Measurements from ENCODE around the gene CFAP157.

Gene CFAP157

DNA sequence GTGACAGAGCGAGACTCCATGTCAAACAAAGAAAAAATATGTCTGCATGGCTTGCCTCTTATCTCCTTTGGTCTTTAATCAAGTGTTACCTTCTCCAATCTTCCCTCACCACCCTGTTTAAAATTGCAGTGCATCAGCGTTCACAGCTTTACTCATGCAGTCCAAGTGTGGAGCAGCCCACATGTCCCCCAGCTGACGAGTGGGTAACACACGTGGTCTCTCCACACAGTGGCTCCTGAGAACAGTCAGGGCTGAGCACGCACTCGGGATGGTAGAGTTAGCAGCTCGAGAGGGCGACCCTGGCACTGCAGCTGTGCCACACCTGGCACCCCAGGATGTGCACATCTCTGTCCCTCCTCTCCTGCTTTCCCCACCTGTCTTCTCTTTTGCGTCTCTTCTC is 25.9 kb upstream of the CFAP157 start:
- H3K27me3 ChIP-seq (ENCODE audit: low read length): no peaks in the 10 kb centered on the region
- no peaks in the 10 kb centered on the region for H3K79me2 ChIP-seq (ENCODE audit: insufficient read depth, low read length)
- no peaks in the 10 kb centered on the region for H3K9me2 ChIP-seq (replicated peaks; ENCODE audit: insufficient read depth, low read length)
- no peaks in the 10 kb centered on the region for H4K20me1 ChIP-seq (ENCODE audit: low read depth, low read length)
- no peaks in the 10 kb centered on the region for H3K9me3 ChIP-seq (ENCODE audit: insufficient read depth, low read length)
- no peak overlapping the region for H3K4me3 ChIP-seq (ENCODE audit: insufficient read depth, low read length, poor library complexity, severe bottlenecking)
- H3K36me3 ChIP-seq (ENCODE audit: low read length): no peaks in the 10 kb centered on the region
- no peak overlapping the region for H3K9ac ChIP-seq (ENCODE audit: low read length)
- H2AFZ ChIP-seq (ENCODE audit: low read depth, low read length, severe bottlenecking): no peak overlapping the region
- H3K4me2 ChIP-seq (ENCODE audit: low read depth, low read length, poor library complexity, severe bottlenecking): no peak overlapping the region
- H3K27ac ChIP-seq (ENCODE audit: low read depth, low read length): no peak overlapping the region
- H3F3A ChIP-seq (ENCODE audit: insufficient read depth): no peaks in the 10 kb centered on the region
- no peak for TF ChIP-seq EZH2phosphoT487 (conservative IDR thresholded peaks at IDR 0.05; ENCODE audit: low read length)

DNA sequence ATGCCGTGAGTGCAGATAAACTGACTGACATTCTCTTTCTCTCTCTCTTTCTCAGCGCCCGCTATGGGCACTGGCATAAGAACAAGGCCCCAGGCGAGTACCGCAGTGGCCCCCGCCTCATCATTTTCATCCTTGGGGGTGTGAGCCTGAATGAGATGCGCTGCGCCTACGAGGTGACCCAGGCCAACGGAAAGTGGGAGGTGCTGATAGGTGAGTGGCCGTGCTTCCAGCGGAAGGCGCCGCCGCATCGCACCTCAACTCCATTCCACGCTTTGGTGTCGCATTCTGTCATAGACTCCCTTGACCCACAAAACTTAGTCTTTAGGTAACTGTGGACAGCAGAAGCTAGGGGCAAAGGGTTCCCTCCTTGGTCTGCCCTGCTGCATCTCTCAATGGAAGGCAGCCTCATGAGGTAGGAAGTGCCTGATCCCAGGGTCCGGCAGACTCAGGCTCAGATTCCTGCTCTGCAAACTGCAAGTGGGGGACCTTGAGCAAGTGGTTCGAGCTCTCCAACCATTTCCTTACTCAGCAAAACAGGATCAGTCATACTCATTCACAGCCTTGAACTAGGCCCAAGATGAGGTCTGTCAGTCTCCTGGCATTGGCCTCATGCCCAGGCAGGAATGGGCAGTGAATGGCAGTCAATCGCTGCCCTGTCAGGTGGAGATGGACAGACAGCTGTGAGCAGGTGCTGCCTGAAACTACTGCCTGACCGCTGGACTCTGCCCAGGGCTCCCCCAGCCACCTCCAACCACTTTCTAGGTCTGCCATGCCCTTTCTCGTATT is 24.2 kb upstream of the CFAP157 start:
- no peaks in the 10 kb centered on the region for H3K79me2 ChIP-seq (ENCODE audit: insufficient read depth, low read length)
- no peak overlapping the region for H3K27ac ChIP-seq (ENCODE audit: low read depth, low read length)
- H4K20me1 ChIP-seq (ENCODE audit: low read depth, low read length): no peaks in the 10 kb centered on the region
- H3F3A ChIP-seq (ENCODE audit: insufficient read depth): no peaks in the 10 kb centered on the region
- H3K9me2 ChIP-seq (replicated peaks; ENCODE audit: insufficient read depth, low read length): no peaks in the 10 kb centered on the region
- H3K4me3 ChIP-seq (ENCODE audit: insufficient read depth, low read length, poor library complexity, severe bottlenecking): no peak overlapping the region
- H2AFZ ChIP-seq (ENCODE audit: low read depth, low read length, severe bottlenecking): no peak overlapping the region
- no peaks in the 10 kb centered on the region for H3K9me3 ChIP-seq (ENCODE audit: insufficient read depth, low read length)
- TF ChIP-seq, protein P1, sequence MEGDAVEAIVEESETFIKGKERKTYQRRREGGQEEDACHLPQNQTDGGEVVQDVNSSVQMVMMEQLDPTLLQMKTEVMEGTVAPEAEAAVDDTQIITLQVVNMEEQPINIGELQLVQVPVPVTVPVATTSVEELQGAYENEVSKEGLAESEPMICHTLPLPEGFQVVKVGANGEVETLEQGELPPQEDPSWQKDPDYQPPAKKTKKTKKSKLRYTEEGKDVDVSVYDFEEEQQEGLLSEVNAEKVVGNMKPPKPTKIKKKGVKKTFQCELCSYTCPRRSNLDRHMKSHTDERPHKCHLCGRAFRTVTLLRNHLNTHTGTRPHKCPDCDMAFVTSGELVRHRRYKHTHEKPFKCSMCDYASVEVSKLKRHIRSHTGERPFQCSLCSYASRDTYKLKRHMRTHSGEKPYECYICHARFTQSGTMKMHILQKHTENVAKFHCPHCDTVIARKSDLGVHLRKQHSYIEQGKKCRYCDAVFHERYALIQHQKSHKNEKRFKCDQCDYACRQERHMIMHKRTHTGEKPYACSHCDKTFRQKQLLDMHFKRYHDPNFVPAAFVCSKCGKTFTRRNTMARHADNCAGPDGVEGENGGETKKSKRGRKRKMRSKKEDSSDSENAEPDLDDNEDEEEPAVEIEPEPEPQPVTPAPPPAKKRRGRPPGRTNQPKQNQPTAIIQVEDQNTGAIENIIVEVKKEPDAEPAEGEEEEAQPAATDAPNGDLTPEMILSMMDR (IDR thresholded peaks at IDR 0.05; ENCODE audit: insufficient read depth, low read length, poor library complexity, severe bottlenecking): no peak
- TF ChIP-seq EZH2phosphoT487 (conservative IDR thresholded peaks at IDR 0.05; ENCODE audit: low read length): no peak
- no peaks in the 10 kb centered on the region for H3K36me3 ChIP-seq (ENCODE audit: low read length)
- no peak overlapping the region for H3K9ac ChIP-seq (ENCODE audit: low read length)
- no peaks in the 10 kb centered on the region for H3K27me3 ChIP-seq (ENCODE audit: low read length)
- no peak overlapping the region for H3K4me2 ChIP-seq (ENCODE audit: low read depth, low read length, poor library complexity, severe bottlenecking)

DNA sequence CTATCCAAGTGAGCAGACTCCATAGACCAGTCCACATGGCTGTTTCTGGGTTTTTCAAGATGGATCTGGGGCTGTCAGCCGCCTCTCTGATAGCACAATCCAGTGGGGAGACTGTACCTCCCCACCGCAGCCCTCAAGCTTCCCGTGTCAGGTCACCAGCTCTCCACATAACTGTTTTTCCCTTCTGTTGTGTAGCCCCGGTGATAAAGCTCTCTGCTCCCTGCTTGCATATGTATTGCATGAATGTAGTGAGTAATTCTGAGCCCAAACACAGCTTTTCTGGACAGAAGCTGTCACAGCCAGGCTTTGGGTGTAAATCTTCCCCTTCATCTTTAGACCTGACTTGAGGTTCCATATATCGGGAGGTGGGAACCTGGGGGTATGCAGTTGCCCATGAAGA is 23.1 kb upstream of the CFAP157 start:
- H3K9ac ChIP-seq (ENCODE audit: low read length): no peak overlapping the region
- H3K9me3 ChIP-seq (ENCODE audit: insufficient read depth, low read length): no peaks in the 10 kb centered on the region
- H3K4me2 ChIP-seq (ENCODE audit: low read depth, low read length, poor library complexity, severe bottlenecking): no peak overlapping the region
- no peak overlapping the region for H2AFZ ChIP-seq (ENCODE audit: low read depth, low read length, severe bottlenecking)
- H3F3A ChIP-seq (ENCODE audit: insufficient read depth): no peaks in the 10 kb centered on the region
- H4K20me1 ChIP-seq (ENCODE audit: low read depth, low read length): no peaks in the 10 kb centered on the region
- H3K79me2 ChIP-seq (ENCODE audit: insufficient read depth, low read length): no peaks in the 10 kb centered on the region
- H3K9me2 ChIP-seq (replicated peaks; ENCODE audit: insufficient read depth, low read length): no peaks in the 10 kb centered on the region
- no peak overlapping the region for H3K27ac ChIP-seq (ENCODE audit: low read depth, low read length)
- H3K4me3 ChIP-seq (ENCODE audit: insufficient read depth, low read length, poor library complexity, severe bottlenecking): no peak overlapping the region
- TF ChIP-seq, protein P1 (IDR thresholded peaks at IDR 0.05; ENCODE audit: insufficient read depth, low read length, poor library complexity, severe bottlenecking): no peak
- TF ChIP-seq EZH2phosphoT487 (conservative IDR thresholded peaks at IDR 0.05; ENCODE audit: low read length): no peak
- H3K36me3 ChIP-seq (ENCODE audit: low read length): no peaks in the 10 kb centered on the region
- no peaks in the 10 kb centered on the region for H3K27me3 ChIP-seq (ENCODE audit: low read length)

DNA sequence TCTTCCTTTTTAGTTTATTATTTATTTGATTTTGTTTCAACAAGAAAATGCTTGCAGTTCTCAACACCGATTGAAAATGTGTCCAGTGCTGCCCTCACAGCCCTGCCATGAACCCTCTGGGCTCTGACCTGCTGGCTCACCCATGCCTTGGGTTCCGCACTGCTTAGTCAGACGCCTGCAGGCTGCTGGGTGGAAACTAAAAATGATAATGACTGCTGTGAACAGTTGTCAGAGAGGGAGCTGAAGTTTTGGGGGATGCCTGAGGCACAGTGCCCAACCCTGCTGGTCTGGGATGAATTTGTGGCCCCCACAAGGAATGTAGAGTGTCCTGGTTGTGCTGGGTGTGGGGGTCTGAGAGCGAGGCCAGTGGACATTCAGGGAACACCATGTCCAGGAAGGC is 22.2 kb upstream of the CFAP157 start:
- H2AFZ ChIP-seq (ENCODE audit: low read depth, low read length, severe bottlenecking): no peak overlapping the region
- no peak overlapping the region for H3K4me2 ChIP-seq (ENCODE audit: low read depth, low read length, poor library complexity, severe bottlenecking)
- H3K9me2 ChIP-seq (replicated peaks; ENCODE audit: insufficient read depth, low read length): no peaks in the 10 kb centered on the region
- no peak for TF ChIP-seq EZH2phosphoT487 (conservative IDR thresholded peaks at IDR 0.05; ENCODE audit: low read length)
- TF ChIP-seq, protein P1 (IDR thresholded peaks at IDR 0.05; ENCODE audit: insufficient read depth, low read length, poor library complexity, severe bottlenecking): no peak
- H3K36me3 ChIP-seq (ENCODE audit: low read length): no peaks in the 10 kb centered on the region
- H4K20me1 ChIP-seq (ENCODE audit: low read depth, low read length): no peaks in the 10 kb centered on the region
- no peak overlapping the region for H3K27ac ChIP-seq (ENCODE audit: low read depth, low read length)
- no peaks in the 10 kb centered on the region for H3K27me3 ChIP-seq (ENCODE audit: low read length)
- H3K9me3 ChIP-seq (ENCODE audit: insufficient read depth, low read length): no peaks in the 10 kb centered on the region
- H3K9ac ChIP-seq (ENCODE audit: low read length): no peak overlapping the region
- H3K79me2 ChIP-seq (ENCODE audit: insufficient read depth, low read length): no peaks in the 10 kb centered on the region
- no peaks in the 10 kb centered on the region for H3F3A ChIP-seq (ENCODE audit: insufficient read depth)
- H3K4me3 ChIP-seq (ENCODE audit: insufficient read depth, low read length, poor library complexity, severe bottlenecking): no peak overlapping the region

Measured in SU-DHL-6 (cell line).